ENCODE measurements around the gene SOX1.

SOX1 gene

DNA sequence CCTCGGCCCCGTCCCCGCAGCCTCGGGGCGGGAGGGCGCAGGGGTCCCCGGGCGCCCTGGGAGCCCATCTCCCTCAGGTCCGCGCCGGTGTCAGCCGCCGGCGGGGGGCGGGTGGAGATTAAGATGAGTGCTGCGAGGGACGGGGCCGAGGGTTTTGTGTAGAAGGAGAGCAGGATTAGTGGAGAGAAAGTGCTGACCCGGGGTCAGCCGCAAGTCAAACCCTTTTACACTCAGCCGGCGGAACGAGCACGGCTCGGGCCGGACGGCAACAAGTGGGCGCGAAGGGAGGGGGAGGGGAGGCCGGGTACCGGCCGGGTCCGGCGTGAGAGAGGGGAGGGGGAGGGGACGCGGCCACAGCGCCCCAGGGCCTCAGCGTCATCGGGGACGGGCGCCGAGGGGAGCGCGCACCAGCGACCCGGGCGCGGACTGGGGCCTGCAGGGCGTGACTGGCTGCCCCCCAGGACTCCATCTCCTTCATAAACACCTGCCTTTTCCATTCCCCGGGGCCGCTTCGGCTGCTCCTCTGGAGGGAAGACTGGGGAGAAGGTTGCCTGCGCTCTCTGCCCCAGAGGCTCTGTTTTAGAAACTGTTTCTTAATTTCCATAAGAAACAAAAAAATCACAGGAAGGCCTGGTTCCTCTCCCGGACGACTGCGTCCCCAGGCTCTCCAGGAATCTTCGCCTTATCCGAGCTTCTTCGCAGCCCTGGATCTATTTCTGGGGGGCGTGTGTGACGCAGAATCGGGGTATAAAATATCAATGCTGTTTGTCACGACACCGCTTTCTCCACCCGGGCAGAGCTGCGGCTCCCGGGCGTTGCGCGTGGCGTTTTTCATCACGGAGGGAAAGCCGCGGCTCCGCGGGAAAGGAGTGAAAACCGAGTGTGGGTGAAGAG lies 6.5 kb downstream of the SOX1 start (continued):
- no peak for TF ChIP-seq KLF16 (tag by site-specific recombination; IDR thresholded peaks at IDR 0.05)

DNA sequence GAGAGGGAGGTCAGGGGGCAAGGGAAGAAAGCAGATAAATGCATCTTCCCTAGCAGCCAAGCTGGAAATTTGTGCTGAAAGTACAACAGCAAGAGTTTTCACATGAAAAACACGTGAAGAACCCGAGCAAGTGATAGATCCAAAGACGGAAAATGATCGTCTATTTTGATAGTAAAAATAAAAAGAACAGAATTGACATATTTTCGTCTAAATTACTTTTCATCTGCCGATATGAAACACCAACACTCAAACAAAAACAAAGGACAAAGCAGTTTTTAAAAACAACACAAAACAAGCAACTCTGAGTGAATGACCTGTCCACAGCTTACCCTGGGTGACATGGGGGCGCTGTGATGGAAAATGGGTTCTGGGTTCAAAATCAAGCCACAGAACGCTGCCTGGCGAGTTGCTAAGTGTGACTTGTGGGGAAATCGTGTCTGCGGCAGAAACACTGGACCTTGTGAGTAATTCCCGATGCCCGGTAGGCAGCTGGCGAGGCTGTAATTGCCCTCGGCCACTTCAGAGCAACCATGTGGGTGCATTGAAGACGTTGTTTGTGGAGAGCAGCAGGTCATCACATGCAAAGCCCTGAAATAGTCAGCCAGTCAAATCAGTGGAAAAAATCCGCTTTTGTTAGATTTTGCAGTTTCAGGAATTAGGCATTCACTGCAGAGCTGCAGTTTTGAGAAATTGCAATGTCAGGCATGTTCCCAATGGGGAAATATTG lies 7.4 kb downstream of the SOX1 start:
- no peak overlapping the region for H3K4me3 ChIP-seq (ENCODE audit: low read depth, low read length)
- H3K9me3 ChIP-seq (ENCODE audit: control insufficient read depth, insufficient read depth, low read depth, low read length) = no peaks in the 10 kb centered on the region
- TF ChIP-seq, protein P1, sequence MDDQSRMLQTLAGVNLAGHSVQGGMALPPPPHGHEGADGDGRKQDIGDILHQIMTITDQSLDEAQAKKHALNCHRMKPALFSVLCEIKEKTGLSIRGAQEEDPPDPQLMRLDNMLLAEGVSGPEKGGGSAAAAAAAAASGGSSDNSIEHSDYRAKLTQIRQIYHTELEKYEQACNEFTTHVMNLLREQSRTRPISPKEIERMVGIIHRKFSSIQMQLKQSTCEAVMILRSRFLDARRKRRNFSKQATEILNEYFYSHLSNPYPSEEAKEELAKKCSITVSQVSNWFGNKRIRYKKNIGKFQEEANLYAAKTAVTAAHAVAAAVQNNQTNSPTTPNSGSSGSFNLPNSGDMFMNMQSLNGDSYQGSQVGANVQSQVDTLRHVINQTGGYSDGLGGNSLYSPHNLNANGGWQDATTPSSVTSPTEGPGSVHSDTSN (CRISPR knock-in tag; IDR thresholded peaks at IDR 0.05) = no peak
- TF ChIP-seq ZNF280C (tag by site-specific recombination; IDR thresholded peaks at IDR 0.05) (no peak), ZNF549 (tag by site-specific recombination; IDR thresholded peaks at IDR 0.05) (no peak), ZBTB21 (tag by site-specific recombination; IDR thresholded peaks at IDR 0.05) (no peak), ZNF514 (tag by site-specific recombination; IDR thresholded peaks at IDR 0.05) (no peak), ZNF548 (tag by site-specific recombination; IDR thresholded peaks at IDR 0.05) (no peak), ZNF311 (tag by site-specific recombination; IDR thresholded peaks at IDR 0.05; ENCODE audit: borderline replicate concordance) (no peak), ZNF362 (tag by site-specific recombination; IDR thresholded peaks at IDR 0.05) (no peak)
- CTCF ChIA-PET = no interaction called here
- H3K27ac ChIP-seq (ENCODE audit: extremely low read depth, low read depth, low read length) = no peak overlapping the region
- H3K4me1 ChIP-seq (ENCODE audit: control insufficient read depth, insufficient read depth, low read length) = no peaks in the 10 kb centered on the region; the same call in 1 of the 2 replicates
- no peaks in the 10 kb centered on the region for H3K36me3 ChIP-seq (ENCODE audit: control insufficient read depth in 2 of 2, insufficient read depth in 1 of 2, low read length in 2 of 2)
- POLR2A ChIA-PET = no interaction called here

- Histone ChIP-seq H3K4me1 (ENCODE audit: control insufficient read depth, insufficient read depth, low read length) (no peaks in the 10 kb centered on the region; the same call in 1 of the 2 replicates), H3K27ac (ENCODE audit: extremely low read depth, low read depth, low read length) (no peak overlapping the region), H3K9me3 (ENCODE audit: control insufficient read depth, insufficient read depth, low read depth, low read length) (no peaks in the 10 kb centered on the region), H3K36me3 (ENCODE audit: control insufficient read depth in 2 of 2, insufficient read depth in 1 of 2, low read length in 2 of 2) (no peaks in the 10 kb centered on the region), H3K4me3 (ENCODE audit: low read depth, low read length) (no peak overlapping the region)
- ChIA-PET POLR2A (no interaction called here), CTCF (no interaction called here)
- TF ChIP-seq ZBTB1 (tag by site-specific recombination; IDR thresholded peaks at IDR 0.05) (no peak), ZNF398 (tag by site-specific recombination; IDR thresholded peaks at IDR 0.05) (no peak), BCL11B (tag by site-specific recombination; IDR thresholded peaks at IDR 0.05; ENCODE audit: low read depth) (no peak)
- TF ChIP-seq, protein P2, sequence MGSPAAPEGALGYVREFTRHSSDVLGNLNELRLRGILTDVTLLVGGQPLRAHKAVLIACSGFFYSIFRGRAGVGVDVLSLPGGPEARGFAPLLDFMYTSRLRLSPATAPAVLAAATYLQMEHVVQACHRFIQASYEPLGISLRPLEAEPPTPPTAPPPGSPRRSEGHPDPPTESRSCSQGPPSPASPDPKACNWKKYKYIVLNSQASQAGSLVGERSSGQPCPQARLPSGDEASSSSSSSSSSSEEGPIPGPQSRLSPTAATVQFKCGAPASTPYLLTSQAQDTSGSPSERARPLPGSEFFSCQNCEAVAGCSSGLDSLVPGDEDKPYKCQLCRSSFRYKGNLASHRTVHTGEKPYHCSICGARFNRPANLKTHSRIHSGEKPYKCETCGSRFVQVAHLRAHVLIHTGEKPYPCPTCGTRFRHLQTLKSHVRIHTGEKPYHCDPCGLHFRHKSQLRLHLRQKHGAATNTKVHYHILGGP (tag by site-specific recombination; IDR thresholded peaks at IDR 0.05) = no peak
These were observed 10.8 kb downstream of the SOX1 start for GRCh38 chr13:112077729-112078128.
